Sigmoid colon (tissue), 4 donors: ENCODE data around the gene EPHB1.

Experiments
- CTCF ChIP-seq, 4 experiments: fragments of 450-650 bp in 3 of 4; fragments of 200-600 bp in 1 of 4; IDR thresholded peaks; one replicate each; pipeline ENCODE4 v1.5.1; 2016 to 2019; ENCODE audit warnings: antibody characterized with exemption in 4 of 4, mild to moderate bottlenecking in 3 of 4, moderate library complexity in 2 of 4
- EP300 ChIP-seq, 4 donors: sonication (generic); formaldehyde crosslinking; IDR thresholded peaks; one replicate each; pipeline ENCODE4 v1.6.1; 2017; ENCODE audit warnings: antibody characterized with exemption in 4 of 4
- POLR2A ChIP-seq, 2 donors: fragments of 450-650 bp; IDR thresholded peaks; one replicate each; pipeline ENCODE4 v1.6.1; 2016; ENCODE audit warnings: antibody characterized with exemption in 2 of 2, mild to moderate bottlenecking in 2 of 2, moderate library complexity in 2 of 2

GRCh38 chr3:135099734-135100355 is 304.8 kb downstream of the EPHB1 start:
- TF ChIP-seq POLR2A (IDR thresholded peaks at IDR 0.05) = no peak
- no peak for TF ChIP-seq CTCF (IDR thresholded peaks at IDR 0.05)
- no peak for TF ChIP-seq EP300 (IDR thresholded peaks at IDR 0.05)
